WTC11 (cell line): ENCODE measurements around the gene AR. TPM values are rescaled to one million over a fixed set of nuclear protein-coding genes. Genes with fewer than 3 reads are reported as not detected.
"Not testable (repeated sequence)": the region's sequence is repeated elsewhere in the genome, so short reads cannot be mapped to it uniquely, and the experiment has no call there.

Source experiments
- ATAC-seq: fragments of 200-7000 bp; cut with Tn5 transposase; 2 replicates; pipeline ENCODE4 v1.10.0; 2021; ENCODE audit warnings: mild to moderate bottlenecking, moderate library complexity
- CTCF ChIA-PET: fragments of 300-600 bp; sonication (Branson Sonifier 250); formaldehyde crosslinking; loops from one replicate; lab custom pipeline; 2021; ENCODE audit warnings: antibody characterized with exemption; lab: Charles Lee
- POLR2A ChIA-PET: fragments of 350-600 bp; sonication (Branson Sonifier 250); formaldehyde crosslinking; loops from one replicate; lab custom pipeline; 2021; ENCODE audit warnings: antibody characterized with exemption; lab: Charles Lee
- DNase-seq: peaks from one replicate; pipeline ENCODE4 v3.0.0; 2021; ENCODE audit warnings: low spot score
- H3K27ac Mint-ChIP-seq: 2 replicates; pipeline ENCODE4 v1.8.0; 2021; ENCODE audit warnings: mixed read lengths
- H3K27me3 Mint-ChIP-seq: 2 replicates; pipeline ENCODE4 v1.8.0; 2021; ENCODE audit warnings: low read depth, mild to moderate bottlenecking, moderate library complexity, mixed read lengths
- H3K36me3 Mint-ChIP-seq: 2 replicates; pipeline ENCODE4 v1.8.0; 2021; ENCODE audit warnings: mixed read lengths
- H3K4me1 Mint-ChIP-seq: 2 replicates; pipeline ENCODE4 v1.8.0; 2022; ENCODE audit warnings: mixed read lengths
- H3K4me3 Mint-ChIP-seq: 2 replicates; pipeline ENCODE4 v1.8.0; 2021; ENCODE audit warnings: mild to moderate bottlenecking, moderate library complexity, mixed read lengths
- H3K9me3 Mint-ChIP-seq: 2 replicates; pipeline ENCODE4 v1.8.0; 2021; ENCODE audit warnings: mixed read lengths
- CREM ChIP-seq: sonication (generic); formaldehyde crosslinking; IDR thresholded peaks from 2 replicates; pipeline ENCODE4 v1.8.1; 2022; ENCODE audit warnings: mild to moderate bottlenecking, missing genetic modification reagents, moderate library complexity
- FOXP4 ChIP-seq: sonication (generic); formaldehyde crosslinking; IDR thresholded peaks from 2 replicates; pipeline ENCODE4 v1.8.0; 2022; ENCODE audit warnings: mild to moderate bottlenecking, missing genetic modification reagents
- GABPB1 ChIP-seq: sonication (generic); formaldehyde crosslinking; IDR thresholded peaks from 2 replicates; pipeline ENCODE4 v1.8.1; 2023; ENCODE audit warnings: mild to moderate bottlenecking, missing genetic modification reagents
- GRHL2 ChIP-seq: fragments of 250-450 bp; sonication (Bioruptor Pico); IDR thresholded peaks from 2 replicates; pipeline ENCODE4 v1.8.0; 2022; ENCODE audit warnings: mild to moderate bottlenecking, moderate library complexity; ENCODE audit not compliant: insufficient replicate concordance, severe bottlenecking
- HMGA2 ChIP-seq: fragments of 250-450 bp; sonication (Bioruptor Pico); IDR thresholded peaks from 2 replicates; pipeline ENCODE4 v1.4.0; 2021; ENCODE audit warnings: mild to moderate bottlenecking, moderate library complexity
- KAT7 ChIP-seq: sonication (generic); formaldehyde crosslinking; IDR thresholded peaks from 2 replicates; pipeline ENCODE4 v1.8.1; 2023; ENCODE audit warnings: missing genetic modification reagents, mild to moderate bottlenecking, borderline replicate concordance
- MYBL2 ChIP-seq: sonication (generic); formaldehyde crosslinking; IDR thresholded peaks from 2 replicates; pipeline ENCODE4 v1.8.1; 2023; ENCODE audit warnings: mild to moderate bottlenecking, moderate library complexity, missing genetic modification reagents
- NFATC4 ChIP-seq: fragments of 250-450 bp; sonication (Bioruptor Pico); IDR thresholded peaks from 2 replicates; pipeline ENCODE4 v1.9.0; 2021; ENCODE audit warnings: mild to moderate bottlenecking
- NFE2L1 ChIP-seq: sonication (generic); formaldehyde crosslinking; IDR thresholded peaks from 2 replicates; pipeline ENCODE4 v1.8.1; 2023; ENCODE audit warnings: missing genetic modification reagents
- PREB ChIP-seq: sonication (generic); formaldehyde crosslinking; IDR thresholded peaks from 2 replicates; pipeline ENCODE4 v1.8.1; 2022; ENCODE audit warnings: mild to moderate bottlenecking, missing genetic modification reagents, moderate library complexity, borderline replicate concordance
- RORB ChIP-seq: fragments of 250-450 bp; sonication (Bioruptor Pico); IDR thresholded peaks from 2 replicates; pipeline ENCODE4 v1.9.0; 2021; ENCODE audit warnings: mild to moderate bottlenecking
- TCF7 ChIP-seq: sonication (generic); formaldehyde crosslinking; IDR thresholded peaks from 2 replicates; pipeline ENCODE4 v1.8.0; 2022; ENCODE audit warnings: mild to moderate bottlenecking, low read depth, missing genetic modification reagents, moderate library complexity
- ZNF138 ChIP-seq: sonication (generic); formaldehyde crosslinking; conservative IDR thresholded peaks from 2 replicates; pipeline ENCODE4 v1.8.1; 2022; ENCODE audit warnings: mild to moderate bottlenecking, moderate library complexity, missing genetic modification reagents
- ZNF232 ChIP-seq: sonication (generic); formaldehyde crosslinking; IDR thresholded peaks from 2 replicates; pipeline ENCODE4 v1.8.0; 2022; ENCODE audit warnings: mild to moderate bottlenecking, missing genetic modification reagents
- ZNF416 ChIP-seq: fragments of 250-450 bp; sonication (Bioruptor Pico); IDR thresholded peaks from 2 replicates; pipeline ENCODE4 v1.9.0; 2021; ENCODE audit warnings: mild to moderate bottlenecking, inconsistent platforms
- total RNA-seq: library from RNA; stranded (reverse); gene quantifications from 3 replicates; pipeline ENCODE4 v1.2.3, GENCODE V29; 2021
- TF ChIP-seq, protein P1 (sequence below): sonication (generic); formaldehyde crosslinking; conservative IDR thresholded peaks from 2 replicates; pipeline ENCODE4 v1.8.1; 2022; ENCODE audit warnings: mild to moderate bottlenecking, missing genetic modification reagents
- TF ChIP-seq, protein P2 (sequence below): sonication (generic); formaldehyde crosslinking; IDR thresholded peaks from 2 replicates; pipeline ENCODE4 v1.8.1; 2023; ENCODE audit warnings: mild to moderate bottlenecking, missing genetic modification reagents, moderate library complexity
- TF ChIP-seq, protein P3 (sequence below): sonication (generic); formaldehyde crosslinking; IDR thresholded peaks from 2 replicates; pipeline ENCODE4 v1.8.1; 2023; ENCODE audit warnings: mild to moderate bottlenecking, missing genetic modification reagents, moderate library complexity

AR gene
- total RNA-seq, 1 experiment from 2014 or later: 10.3 TPM

- TF ChIP-seq NFE2L1 (CRISPR knock-in tag): no peak
- TF ChIP-seq HMGA2 (CRISPR knock-in tag): no peak
- no peak for TF ChIP-seq TCF7 (CRISPR knock-in tag)
- no peak for TF ChIP-seq CREM (CRISPR knock-in tag)
- TF ChIP-seq ZNF416 (CRISPR knock-in tag): no peak
- TF ChIP-seq, protein P1, sequence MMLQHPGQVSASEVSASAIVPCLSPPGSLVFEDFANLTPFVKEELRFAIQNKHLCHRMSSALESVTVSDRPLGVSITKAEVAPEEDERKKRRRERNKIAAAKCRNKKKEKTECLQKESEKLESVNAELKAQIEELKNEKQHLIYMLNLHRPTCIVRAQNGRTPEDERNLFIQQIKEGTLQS: no peak
- no peak for TF ChIP-seq GABPB1 (CRISPR knock-in tag)
Measured at GRCh38 chrX:67636532-67636931, 92.7 kb downstream of the AR start (continued).

GRCh38 chrX:67637293-67637692 lies 93.5 kb downstream of the AR start:
- Mint-ChIP-seq H3K4me1 (peaks cover 24% of the 10 kb centered on the region), H3K36me3 (peaks cover 10% of the 10 kb centered on the region)
- POLR2A ChIA-PET, DNase-seq, CTCF ChIA-PET, H3K9me3 Mint-ChIP-seq, H3K27me3 Mint-ChIP-seq, H3K4me3 Mint-ChIP-seq, ATAC-seq, H3K27ac Mint-ChIP-seq: not testable (repeated sequence)

DNA sequence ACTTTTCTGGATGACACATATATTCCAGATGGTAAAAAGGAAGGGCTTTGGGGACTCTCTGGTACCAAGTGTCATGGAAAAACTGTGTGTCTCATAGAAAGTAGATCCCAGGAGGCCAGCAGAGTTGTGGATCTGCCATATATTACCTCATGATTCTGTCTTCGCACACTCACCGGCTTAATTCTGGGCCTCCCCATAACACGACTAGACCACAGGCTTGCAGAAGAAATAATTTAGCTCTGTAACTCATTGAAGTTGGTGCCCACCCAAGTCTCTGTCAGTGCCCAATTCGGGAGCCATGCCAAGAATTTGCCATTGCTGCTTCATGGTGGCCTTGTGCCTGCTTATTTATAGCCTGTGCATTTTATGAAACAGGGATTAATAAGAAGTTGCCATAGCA lies 104.5 kb downstream of the AR start:
- TF ChIP-seq FOXP4 (CRISPR knock-in tag): no peak
- no peak for TF ChIP-seq MYBL2 (CRISPR knock-in tag)
- no peak for TF ChIP-seq GRHL2 (CRISPR knock-in tag)
- TF ChIP-seq ZNF138 (CRISPR knock-in tag): no peak
- TF ChIP-seq RORB: no peak
- no peak for TF ChIP-seq ZNF232 (CRISPR knock-in tag)
- TF ChIP-seq, protein P2, sequence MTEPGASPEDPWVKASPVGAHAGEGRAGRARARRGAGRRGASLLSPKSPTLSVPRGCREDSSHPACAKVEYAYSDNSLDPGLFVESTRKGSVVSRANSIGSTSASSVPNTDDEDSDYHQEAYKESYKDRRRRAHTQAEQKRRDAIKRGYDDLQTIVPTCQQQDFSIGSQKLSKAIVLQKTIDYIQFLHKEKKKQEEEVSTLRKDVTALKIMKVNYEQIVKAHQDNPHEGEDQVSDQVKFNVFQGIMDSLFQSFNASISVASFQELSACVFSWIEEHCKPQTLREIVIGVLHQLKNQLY (CRISPR knock-in tag): no peak
- TF ChIP-seq, protein P3, sequence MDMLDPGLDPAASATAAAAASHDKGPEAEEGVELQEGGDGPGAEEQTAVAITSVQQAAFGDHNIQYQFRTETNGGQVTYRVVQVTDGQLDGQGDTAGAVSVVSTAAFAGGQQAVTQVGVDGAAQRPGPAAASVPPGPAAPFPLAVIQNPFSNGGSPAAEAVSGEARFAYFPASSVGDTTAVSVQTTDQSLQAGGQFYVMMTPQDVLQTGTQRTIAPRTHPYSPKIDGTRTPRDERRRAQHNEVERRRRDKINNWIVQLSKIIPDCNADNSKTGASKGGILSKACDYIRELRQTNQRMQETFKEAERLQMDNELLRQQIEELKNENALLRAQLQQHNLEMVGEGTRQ (CRISPR knock-in tag): no peak
- no peak for TF ChIP-seq KAT7 (CRISPR knock-in tag)
- TF ChIP-seq GABPB1 (CRISPR knock-in tag): no peak
- TF ChIP-seq PREB (CRISPR knock-in tag): no peak
- TF ChIP-seq NFATC4 (CRISPR knock-in tag): no peak
- no peaks in the 10 kb centered on the region for H3K9me3 Mint-ChIP-seq
- CTCF ChIA-PET: no interaction called here
- peaks cover 12% of the 10 kb centered on the region for H3K36me3 Mint-ChIP-seq
- POLR2A ChIA-PET: no interaction called here
- no peak for DNase-seq
- ATAC-seq: no peak
- no peaks in the 10 kb centered on the region for H3K27me3 Mint-ChIP-seq
- H3K27ac Mint-ChIP-seq: no peak overlapping the region
- H3K4me1 Mint-ChIP-seq: peaks cover 4% of the 10 kb centered on the region; the same call in 1 of the 2 replicates
- no peak overlapping the region for H3K4me3 Mint-ChIP-seq
